Measurements from ENCODE around the gene RNU7-1.

RNU7-1 gene

GRCh38 chr12:6923851-6924250 is 19.8 kb upstream of the RNU7-1 start:
- Mint-ChIP-seq H3K4me1 (peaks cover 76% of the 10 kb centered on the region), H3K9me3 (no peaks in the 10 kb centered on the region), H3K27me3 (ENCODE audit: low read depth, poor library complexity) (peaks cover 2% of the 10 kb centered on the region), H3K36me3 (ENCODE audit: low read depth) (peaks cover 20% of the 10 kb centered on the region), H3K4me3 (no peak overlapping the region), H3K27ac (peak overlapping the region; percentile 99)
- no peak for DNase-seq
- no peak for TF ChIP-seq CTCF (IDR thresholded peaks at IDR 0.05)

DNA sequence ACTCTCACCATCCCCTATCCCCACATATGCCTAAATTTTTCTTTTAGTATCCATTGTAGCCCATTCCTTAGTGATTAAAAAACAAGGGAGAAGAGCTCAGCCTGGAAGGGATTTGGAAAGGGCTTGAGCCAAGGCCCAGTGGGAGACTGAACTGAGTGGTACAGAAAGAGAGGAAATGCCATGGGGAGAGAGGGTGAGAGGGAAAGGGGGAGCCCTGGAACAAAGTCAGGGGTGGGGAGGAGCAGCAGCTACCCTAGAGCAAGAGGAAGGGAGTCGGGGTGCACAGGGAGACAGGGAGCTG is 18.4 kb upstream of the RNU7-1 start:
- H3K27ac Mint-ChIP-seq: peak overlapping the region; percentile 99
- peaks cover 78% of the 10 kb centered on the region for H3K4me1 Mint-ChIP-seq
- H3K9me3 Mint-ChIP-seq: no peaks in the 10 kb centered on the region
- TF ChIP-seq CTCF (IDR thresholded peaks at IDR 0.05): no peak
- no peaks in the 10 kb centered on the region for H3K27me3 Mint-ChIP-seq (ENCODE audit: low read depth, poor library complexity)
- peaks cover 9% of the 10 kb centered on the region for H3K36me3 Mint-ChIP-seq (ENCODE audit: low read depth)
- H3K4me3 Mint-ChIP-seq: peak overlapping the region; percentile 89
- no peak for DNase-seq

GRCh38 chr12:6925540-6926279 is 17.9 kb upstream of the RNU7-1 start:
- Mint-ChIP-seq H3K27ac (peak overlapping the region; percentile 99), H3K27me3 (ENCODE audit: low read depth, poor library complexity) (no peaks in the 10 kb centered on the region), H3K9me3 (no peaks in the 10 kb centered on the region), H3K4me3 (peak overlapping the region; percentile 89), H3K4me1 (peaks cover 83% of the 10 kb centered on the region), H3K36me3 (ENCODE audit: low read depth) (peaks cover 10% of the 10 kb centered on the region)
- no peak for TF ChIP-seq CTCF (IDR thresholded peaks at IDR 0.05)
- peak; percentile 47 for DNase-seq

DNA sequence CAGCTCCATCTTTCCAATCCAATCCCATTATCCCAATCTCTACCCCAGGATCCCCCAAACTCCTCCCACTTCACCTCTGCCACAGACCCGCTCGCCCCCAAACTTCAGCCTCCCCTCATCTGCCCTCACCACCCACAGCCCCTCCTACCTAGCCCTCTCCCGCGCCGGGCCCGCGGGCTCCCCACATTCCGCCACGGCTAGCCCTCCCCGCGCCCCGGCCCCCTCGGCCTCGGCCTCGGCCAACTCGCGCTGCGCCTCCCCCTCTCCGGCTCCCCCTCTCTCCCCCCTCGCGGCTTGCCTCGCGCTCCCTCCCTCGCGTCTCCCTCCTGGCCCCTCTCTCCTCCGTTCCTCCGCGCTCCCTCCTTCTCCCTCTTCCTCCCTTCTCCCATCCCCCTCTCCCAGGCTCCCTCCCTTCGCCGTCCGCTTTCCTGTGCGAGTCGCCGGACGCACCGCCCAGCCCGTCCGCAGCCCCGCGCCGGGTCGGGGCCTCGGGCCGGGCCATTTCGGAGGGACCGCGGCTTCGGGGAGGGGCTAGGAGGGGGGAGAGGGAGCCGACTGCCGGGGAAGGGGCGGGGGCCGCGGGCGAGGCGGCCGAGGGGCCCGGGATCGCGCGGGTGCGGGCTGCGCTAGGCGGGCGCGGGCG is 16.1 kb upstream of the RNU7-1 start, which contains the start of gene ATN1:
Gene ATN1 (plus strand): TSS at position 581 of the 643 bp plus-strand sequence. CDS start 6,043 bp downstream, outside the sequence.
- peak; percentile 81 for DNase-seq
- Mint-ChIP-seq H3K27me3 (ENCODE audit: low read depth, poor library complexity) (no peaks in the 10 kb centered on the region), H3K4me3 (peak within 1 kb of the TSS; percentile 100), H3K9me3 (no peaks in the 10 kb centered on the region), H3K4me1 (peaks cover 85% of the 10 kb centered on the region), H3K27ac (peak within 1 kb of the TSS; percentile 99), H3K36me3 (ENCODE audit: low read depth) (peaks cover 14% of the 10 kb centered on the region)
- TF ChIP-seq CTCF (IDR thresholded peaks at IDR 0.05): no peak

GRCh38 chr12:6928022-6928702 is 15.5 kb upstream of the RNU7-1 start:
- Mint-ChIP-seq H3K27ac (peak overlapping the region; percentile 99), H3K9me3 (no peaks in the 10 kb centered on the region), H3K36me3 (ENCODE audit: low read depth) (peaks cover 20% of the 10 kb centered on the region), H3K27me3 (ENCODE audit: low read depth, poor library complexity) (no peaks in the 10 kb centered on the region), H3K4me1 (peaks cover 84% of the 10 kb centered on the region), H3K4me3 (peak overlapping the region; percentile 100)
- no peak for DNase-seq
- no peak for TF ChIP-seq CTCF (IDR thresholded peaks at IDR 0.05)
